ENCODE results near the gene VSX1. TPM values are rescaled to one million over a fixed set of nuclear protein-coding genes. Genes with fewer than 3 reads are reported as not detected.

Gene VSX1
- total and polyA plus RNA-seq, 11 donors: 0.19 to 0.96 (median 0.49) TPM; not detected in 5

DNA sequence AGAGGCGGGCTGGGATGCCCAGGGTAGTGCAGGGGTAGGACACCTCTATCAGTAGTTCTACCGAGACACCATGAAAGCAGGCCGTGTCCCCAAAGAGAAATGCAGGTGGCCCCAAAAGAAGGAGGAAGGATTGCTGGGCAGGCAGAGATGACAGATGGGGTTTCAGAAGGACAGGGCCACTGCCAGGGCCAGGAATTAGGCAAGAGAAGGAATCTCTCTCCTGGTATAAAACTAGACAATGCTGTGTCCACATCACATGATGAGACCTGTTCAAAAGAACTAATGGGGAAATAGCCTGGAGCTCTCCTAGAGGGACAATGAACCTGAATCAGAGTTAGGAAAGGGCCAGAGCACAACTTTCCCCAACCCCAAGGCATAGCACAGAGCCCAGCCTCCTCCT, 21.6 kb upstream of the VSX1 start:
- ATAC-seq: no peak
- intact Hi-C loops (cut with DNase I): no loop called here
- WGBS, 4 donors: 93 to 98% (median 95%) methylated on average over 3 of the region's 3 CpGs

DNA sequence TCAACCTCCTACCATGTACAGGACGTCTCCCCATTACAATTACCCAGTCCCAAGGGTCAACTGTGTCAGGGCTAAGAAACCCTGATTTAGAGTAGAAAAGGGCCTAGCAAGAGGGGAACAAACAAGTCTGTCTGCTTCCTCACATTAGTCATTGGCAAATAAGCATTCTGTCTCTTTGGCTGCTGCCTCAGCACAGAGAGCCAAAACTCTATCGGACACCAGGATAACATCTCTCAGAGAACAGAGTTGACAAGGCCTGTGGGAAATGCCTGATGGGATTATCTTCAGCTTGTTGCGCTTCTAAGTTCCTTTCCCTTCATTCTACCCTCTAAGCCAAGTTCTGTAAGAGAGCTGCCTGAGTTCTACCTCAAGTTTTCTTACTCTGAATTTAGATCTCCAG, 19.0 kb upstream of the VSX1 start:
- 27 to 39% (median 29%) methylated on average over 3 of the region's 3 CpGs for WGBS, 4 donors
- Histone ChIP-seq H3K4me1 (peaks cover 0 to 8% (median 0%) of the 10 kb centered on the region in 12 donors), H3K27me3 (peaks cover 0 to 8% (median 0%) of the 10 kb centered on the region in 9 donors), H3K36me3 (no peaks in the 10 kb centered on the region), H3K4me3 (no peak overlapping the region), H3K27ac (no peak overlapping the region), H3K9me3 (no peaks in the 10 kb centered on the region)
- intact Hi-C loops (cut with DNase I): no loop called here
- DNase-seq: no peak
- peak; percentile 42 to 75 (median 64) for ATAC-seq
- TF ChIP-seq, protein P1, sequence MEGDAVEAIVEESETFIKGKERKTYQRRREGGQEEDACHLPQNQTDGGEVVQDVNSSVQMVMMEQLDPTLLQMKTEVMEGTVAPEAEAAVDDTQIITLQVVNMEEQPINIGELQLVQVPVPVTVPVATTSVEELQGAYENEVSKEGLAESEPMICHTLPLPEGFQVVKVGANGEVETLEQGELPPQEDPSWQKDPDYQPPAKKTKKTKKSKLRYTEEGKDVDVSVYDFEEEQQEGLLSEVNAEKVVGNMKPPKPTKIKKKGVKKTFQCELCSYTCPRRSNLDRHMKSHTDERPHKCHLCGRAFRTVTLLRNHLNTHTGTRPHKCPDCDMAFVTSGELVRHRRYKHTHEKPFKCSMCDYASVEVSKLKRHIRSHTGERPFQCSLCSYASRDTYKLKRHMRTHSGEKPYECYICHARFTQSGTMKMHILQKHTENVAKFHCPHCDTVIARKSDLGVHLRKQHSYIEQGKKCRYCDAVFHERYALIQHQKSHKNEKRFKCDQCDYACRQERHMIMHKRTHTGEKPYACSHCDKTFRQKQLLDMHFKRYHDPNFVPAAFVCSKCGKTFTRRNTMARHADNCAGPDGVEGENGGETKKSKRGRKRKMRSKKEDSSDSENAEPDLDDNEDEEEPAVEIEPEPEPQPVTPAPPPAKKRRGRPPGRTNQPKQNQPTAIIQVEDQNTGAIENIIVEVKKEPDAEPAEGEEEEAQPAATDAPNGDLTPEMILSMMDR (IDR thresholded peaks at IDR 0.05): no peak
- no peak for TF ChIP-seq POLR2A (IDR thresholded peaks at IDR 0.05)

More for the DNA sequence above, 21.6 kb upstream of the VSX1 start:
- no peak for DNase-seq
- peaks cover 0 to 8% (median 0%) of the 10 kb centered on the region in 9 donors for H3K27me3 ChIP-seq
- H3K4me1 ChIP-seq: peaks cover 0 to 8% (median 0%) of the 10 kb centered on the region in 12 donors
- no peak overlapping the region for H3K27ac ChIP-seq
- H3K4me3 ChIP-seq: no peak overlapping the region
- H3K36me3 ChIP-seq: no peaks in the 10 kb centered on the region
- no peaks in the 10 kb centered on the region for H3K9me3 ChIP-seq
- TF ChIP-seq, protein P1 (IDR thresholded peaks at IDR 0.05): no peak
- no peak for TF ChIP-seq POLR2A (IDR thresholded peaks at IDR 0.05)

DNA sequence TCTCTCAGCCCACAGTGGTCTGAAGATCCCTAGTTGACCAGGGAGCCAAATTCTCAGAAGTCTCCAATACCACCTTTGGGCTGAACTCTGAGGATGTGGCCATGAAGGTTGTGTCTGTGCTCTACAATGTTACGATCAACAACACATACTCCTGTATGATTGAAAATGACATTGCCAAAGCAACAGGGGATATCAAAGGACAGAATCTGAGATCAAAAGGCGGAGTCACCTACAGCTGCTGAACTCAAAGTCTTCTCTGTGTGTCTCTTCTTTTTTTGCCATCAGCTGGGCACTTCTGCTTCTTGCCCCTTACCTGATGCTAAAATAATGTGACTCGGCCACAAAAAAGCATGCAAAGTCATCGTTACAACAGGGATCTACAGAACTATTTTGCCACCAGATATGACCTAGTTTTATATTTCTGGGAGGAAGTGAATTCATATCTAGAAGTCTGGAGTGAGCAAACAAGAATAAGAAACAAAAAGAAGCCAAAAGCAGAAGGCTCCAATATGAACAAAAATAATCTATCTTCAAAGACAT, 17.7 kb upstream of the VSX1 start:
- peaks cover 0 to 8% (median 0%) of the 10 kb centered on the region in 12 donors for H3K4me1 ChIP-seq
- TF ChIP-seq POLR2A (IDR thresholded peaks at IDR 0.05): no peak
- TF ChIP-seq, protein P1 (IDR thresholded peaks at IDR 0.05): no peak
- H3K27me3 ChIP-seq: peaks cover 0 to 6% (median 0%) of the 10 kb centered on the region in 9 donors
- 74 to 80% (median 76%) methylated on average over 4 of the region's 4 CpGs for WGBS, 4 donors
- ATAC-seq (no peak), DNase-seq (no peak)
- intact Hi-C loops (cut with DNase I): no loop called here
- no peaks in the 10 kb centered on the region for H3K9me3 ChIP-seq
- no peak overlapping the region for H3K4me3 ChIP-seq
- no peak overlapping the region for H3K27ac ChIP-seq
- H3K36me3 ChIP-seq: no peaks in the 10 kb centered on the region

DNA sequence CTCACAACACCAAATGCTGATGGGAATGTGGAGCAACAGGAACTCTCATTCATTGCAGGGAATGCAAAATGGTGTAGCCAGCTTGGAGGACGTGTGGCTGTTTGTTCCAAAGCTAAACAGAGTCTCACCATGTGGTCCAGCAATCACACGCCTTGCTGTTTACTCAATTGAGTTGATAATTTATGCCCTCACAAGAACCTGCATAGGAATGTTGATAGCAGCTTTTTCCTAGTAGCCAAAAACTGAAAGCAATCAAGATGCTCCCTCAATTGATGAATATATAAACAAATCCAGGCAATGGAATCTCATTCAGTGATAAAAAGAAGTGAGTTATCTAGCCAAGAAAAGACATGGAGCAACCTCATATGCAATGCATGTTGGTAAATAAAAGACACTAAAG, 15.6 kb upstream of the VSX1 start:
- ATAC-seq: no peak
- peaks cover 0 to 8% (median 0%) of the 10 kb centered on the region in 12 donors for H3K4me1 ChIP-seq
- no peaks in the 10 kb centered on the region for H3K36me3 ChIP-seq
- no peak overlapping the region for H3K27ac ChIP-seq
- H3K27me3 ChIP-seq: no peaks in the 10 kb centered on the region
- H3K9me3 ChIP-seq: no peaks in the 10 kb centered on the region
- intact Hi-C loops (cut with DNase I): no loop called here
- H3K4me3 ChIP-seq: no peak overlapping the region
- no peak for TF ChIP-seq POLR2A (IDR thresholded peaks at IDR 0.05)
- TF ChIP-seq, protein P1 (IDR thresholded peaks at IDR 0.05): no peak
- WGBS, 4 donors: 26 to 39% (median 31%) methylated on average over 2 of the region's 2 CpGs
- no peak for DNase-seq
